ENCODE results near the gene CHST7.

DNA sequence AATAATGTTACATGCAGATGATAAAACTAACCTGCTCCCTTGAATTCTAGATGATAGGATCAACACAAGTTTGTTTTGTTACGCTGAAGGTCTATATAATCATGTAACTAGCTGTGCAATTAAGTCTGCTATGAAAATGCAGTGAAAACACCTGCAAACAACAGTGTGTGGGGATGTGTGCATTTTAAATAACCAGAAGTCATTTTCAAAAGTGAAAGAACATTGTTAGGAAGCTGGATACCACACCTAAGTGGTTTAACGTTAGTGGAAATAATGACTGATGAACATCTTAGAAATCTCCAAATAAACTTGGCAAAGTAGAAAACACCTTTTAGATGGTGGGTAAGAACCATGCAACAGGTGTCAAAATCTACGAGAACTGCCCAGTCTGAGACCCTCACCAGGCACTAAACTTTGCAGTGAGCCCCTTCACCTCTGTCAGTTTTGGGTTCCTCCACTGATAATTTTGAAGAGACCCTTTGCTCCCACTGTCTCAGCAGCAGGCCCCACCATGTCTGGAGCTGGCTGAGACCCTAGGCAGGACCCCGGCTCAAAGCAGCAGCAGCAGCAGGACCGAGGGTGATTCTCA is 36.6 kb downstream of the CHST7 start:
- TF ChIP-seq, protein P1, sequence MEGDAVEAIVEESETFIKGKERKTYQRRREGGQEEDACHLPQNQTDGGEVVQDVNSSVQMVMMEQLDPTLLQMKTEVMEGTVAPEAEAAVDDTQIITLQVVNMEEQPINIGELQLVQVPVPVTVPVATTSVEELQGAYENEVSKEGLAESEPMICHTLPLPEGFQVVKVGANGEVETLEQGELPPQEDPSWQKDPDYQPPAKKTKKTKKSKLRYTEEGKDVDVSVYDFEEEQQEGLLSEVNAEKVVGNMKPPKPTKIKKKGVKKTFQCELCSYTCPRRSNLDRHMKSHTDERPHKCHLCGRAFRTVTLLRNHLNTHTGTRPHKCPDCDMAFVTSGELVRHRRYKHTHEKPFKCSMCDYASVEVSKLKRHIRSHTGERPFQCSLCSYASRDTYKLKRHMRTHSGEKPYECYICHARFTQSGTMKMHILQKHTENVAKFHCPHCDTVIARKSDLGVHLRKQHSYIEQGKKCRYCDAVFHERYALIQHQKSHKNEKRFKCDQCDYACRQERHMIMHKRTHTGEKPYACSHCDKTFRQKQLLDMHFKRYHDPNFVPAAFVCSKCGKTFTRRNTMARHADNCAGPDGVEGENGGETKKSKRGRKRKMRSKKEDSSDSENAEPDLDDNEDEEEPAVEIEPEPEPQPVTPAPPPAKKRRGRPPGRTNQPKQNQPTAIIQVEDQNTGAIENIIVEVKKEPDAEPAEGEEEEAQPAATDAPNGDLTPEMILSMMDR (IDR thresholded peaks at IDR 0.05; ENCODE audit: borderline replicate concordance, extremely low read depth, low read length, poor library complexity, severe bottlenecking) = no peak
- TF ChIP-seq EZH2 (IDR thresholded peaks at IDR 0.05; ENCODE audit: borderline replicate concordance, low read depth, low read length, severe bottlenecking) = no peak

Measured in DND-41 (cell line).